Parathyroid adenoma (tissue), 2 donors: ENCODE results near the gene ZNF316.

ENCODE experiments used
- H2AFZ ChIP-seq: fragments of 300-600 bp; sonication (generic); one replicate; pipeline ENCODE4 v1.7.0; 2017; ENCODE audit warnings: antibody characterized with exemption, mild to moderate bottlenecking
- H3K27ac ChIP-seq: fragments of 300-600 bp; sonication (generic); one replicate; pipeline ENCODE4 v1.7.0; 2017
- H3K27me3 ChIP-seq: fragments of 300-600 bp; sonication (generic); one replicate; pipeline ENCODE4 v1.7.0; 2017; ENCODE audit warnings: low read length; ENCODE audit not compliant: control insufficient read depth, insufficient read depth
- H3K36me3 ChIP-seq: fragments of 300-600 bp; sonication (generic); one replicate; pipeline ENCODE4 v1.7.0; 2017; ENCODE audit warnings: low read length; ENCODE audit not compliant: control insufficient read depth, insufficient read depth
- H3K4me1 ChIP-seq: fragments of 300-600 bp; sonication (generic); one replicate; pipeline ENCODE4 v1.7.0; 2017; ENCODE audit warnings: control low read depth
- H3K4me2 ChIP-seq: fragments of 300-600 bp; sonication (generic); one replicate; pipeline ENCODE4 v1.7.0; 2017; ENCODE audit warnings: low read length
- H3K4me3 ChIP-seq: fragments of 300-600 bp; sonication (generic); one replicate; pipeline ENCODE4 v1.7.0; 2017; ENCODE audit warnings: low read depth, low read length
- H3K79me2 ChIP-seq: fragments of 300-600 bp; sonication (generic); one replicate; pipeline ENCODE4 v1.7.0; 2017; ENCODE audit warnings: control low read depth
- H3K9ac ChIP-seq: fragments of 300-600 bp; sonication (generic); one replicate; pipeline ENCODE4 v1.7.0; 2017; ENCODE audit warnings: mild to moderate bottlenecking
- H3K9me3 ChIP-seq: fragments of 300-600 bp; sonication (generic); one replicate; pipeline ENCODE4 v1.7.0; 2017; ENCODE audit warnings: low read length; ENCODE audit not compliant: control insufficient read depth
- TF ChIP-seq, protein P1 (sequence below): fragments of 300-600 bp; sonication (generic); IDR thresholded peaks from one replicate; pipeline ENCODE4 v1.7.0; 2017; ENCODE audit warnings: antibody characterized with exemption, mild to moderate bottlenecking
- donor health status: primary hyperparathyroidism.

Gene ZNF316

GRCh38 chr7:6641305-6642035 is 4.4 kb downstream of the ZNF316 start:
- Histone ChIP-seq H3K4me3 (no peak overlapping the region), H3K27me3 (no peaks in the 10 kb centered on the region), H3K4me1 (peaks cover 8% of the 10 kb centered on the region), H2AFZ (no peak overlapping the region), H3K27ac (no peak overlapping the region), H3K36me3 (no peaks in the 10 kb centered on the region), H3K9ac (no peak overlapping the region), H3K9me3 (no peaks in the 10 kb centered on the region), H3K79me2 (peaks cover 8% of the 10 kb centered on the region), H3K4me2 (no peak overlapping the region)
- TF ChIP-seq, protein P1, sequence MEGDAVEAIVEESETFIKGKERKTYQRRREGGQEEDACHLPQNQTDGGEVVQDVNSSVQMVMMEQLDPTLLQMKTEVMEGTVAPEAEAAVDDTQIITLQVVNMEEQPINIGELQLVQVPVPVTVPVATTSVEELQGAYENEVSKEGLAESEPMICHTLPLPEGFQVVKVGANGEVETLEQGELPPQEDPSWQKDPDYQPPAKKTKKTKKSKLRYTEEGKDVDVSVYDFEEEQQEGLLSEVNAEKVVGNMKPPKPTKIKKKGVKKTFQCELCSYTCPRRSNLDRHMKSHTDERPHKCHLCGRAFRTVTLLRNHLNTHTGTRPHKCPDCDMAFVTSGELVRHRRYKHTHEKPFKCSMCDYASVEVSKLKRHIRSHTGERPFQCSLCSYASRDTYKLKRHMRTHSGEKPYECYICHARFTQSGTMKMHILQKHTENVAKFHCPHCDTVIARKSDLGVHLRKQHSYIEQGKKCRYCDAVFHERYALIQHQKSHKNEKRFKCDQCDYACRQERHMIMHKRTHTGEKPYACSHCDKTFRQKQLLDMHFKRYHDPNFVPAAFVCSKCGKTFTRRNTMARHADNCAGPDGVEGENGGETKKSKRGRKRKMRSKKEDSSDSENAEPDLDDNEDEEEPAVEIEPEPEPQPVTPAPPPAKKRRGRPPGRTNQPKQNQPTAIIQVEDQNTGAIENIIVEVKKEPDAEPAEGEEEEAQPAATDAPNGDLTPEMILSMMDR = no peak

- Histone ChIP-seq H3K9me3 (no peaks in the 10 kb centered on the region), H3K4me1 (peaks cover 8% of the 10 kb centered on the region), H3K79me2 (peaks cover 5% of the 10 kb centered on the region), H3K27me3 (no peaks in the 10 kb centered on the region), H3K4me3 (no peak overlapping the region), H3K27ac (no peak overlapping the region), H3K9ac (no peak overlapping the region), H2AFZ (no peak overlapping the region), H3K4me2 (no peak overlapping the region), H3K36me3 (no peaks in the 10 kb centered on the region)
- TF ChIP-seq, protein P1 = no peak
Measured at GRCh38 chr7:6642239-6642839, 5.2 kb downstream of the ZNF316 start.

DNA sequence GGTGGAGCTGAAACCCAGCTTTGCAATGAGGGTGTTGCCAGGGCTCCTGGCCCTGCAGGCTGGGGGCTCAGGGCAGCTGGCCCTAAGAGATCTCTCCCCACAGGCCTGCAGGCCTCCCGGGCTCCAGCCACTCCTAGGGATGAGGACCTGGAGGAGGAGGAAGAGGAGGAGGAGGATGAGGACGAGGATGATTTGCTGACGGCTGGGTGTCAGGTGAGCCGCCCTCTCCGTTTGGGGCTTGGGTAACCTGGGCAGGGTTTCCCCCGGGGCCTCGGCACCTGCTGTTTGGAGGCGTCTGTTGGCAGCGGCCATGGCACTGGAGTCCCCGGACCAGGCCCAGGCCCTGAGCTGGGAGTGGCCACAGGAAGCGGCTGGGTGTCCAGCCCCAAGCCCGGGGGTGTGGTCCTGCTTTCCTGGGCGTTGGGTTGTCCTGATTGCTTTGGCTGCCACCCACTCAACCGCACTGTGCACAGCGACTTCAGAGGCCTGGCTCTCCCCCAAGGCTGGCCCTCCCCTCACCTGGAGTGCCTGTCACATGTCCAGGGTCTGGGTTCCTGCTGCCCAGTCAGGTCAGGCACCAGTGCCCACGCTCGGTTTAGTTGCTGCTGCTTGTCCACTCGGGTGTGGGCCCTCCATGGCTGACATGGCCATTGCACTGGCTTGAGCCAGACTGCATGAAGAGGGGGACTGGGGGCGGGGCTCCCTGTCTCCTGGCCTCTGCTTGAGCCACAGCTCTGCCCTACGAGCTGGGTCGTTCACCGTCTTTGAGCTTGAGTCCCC is 5.9 kb downstream of the ZNF316 start:
- TF ChIP-seq, protein P1 = no peak
- Histone ChIP-seq H3K4me1 (peaks cover 8% of the 10 kb centered on the region), H3K27me3 (no peaks in the 10 kb centered on the region), H3K4me3 (no peak overlapping the region), H3K9ac (no peak overlapping the region), H3K36me3 (no peaks in the 10 kb centered on the region), H3K79me2 (peaks cover 5% of the 10 kb centered on the region), H3K4me2 (no peak overlapping the region), H3K27ac (no peak overlapping the region), H3K9me3 (no peaks in the 10 kb centered on the region), H2AFZ (no peak overlapping the region)

GRCh38 chr7:6643915-6644625 is 7.0 kb downstream of the ZNF316 start:
- Histone ChIP-seq H3K27me3 (no peaks in the 10 kb centered on the region), H3K4me3 (no peak overlapping the region), H3K9me3 (no peaks in the 10 kb centered on the region), H3K27ac (no peak overlapping the region), H3K36me3 (no peaks in the 10 kb centered on the region), H3K9ac (no peak overlapping the region), H3K4me2 (no peak overlapping the region), H3K4me1 (peaks cover 4% of the 10 kb centered on the region), H3K79me2 (peaks cover 5% of the 10 kb centered on the region), H2AFZ (no peak overlapping the region)
- TF ChIP-seq, protein P1 = no peak
